DOHH2 (cell line): ENCODE results near the gene ARL8B.

ENCODE experiments used
- H3F3A ChIP-seq: fragments of 200-600 bp; sonication (generic), shearing (Covaris generic); 2 replicates; pipeline ENCODE4 v1.6.0; 2016; ENCODE audit warnings: antibody characterized with exemption, mild to moderate bottlenecking; ENCODE audit not compliant: control insufficient read depth, insufficient read depth
- H3K27ac ChIP-seq: fragments of 200-600 bp; sonication (generic); 2 replicates; pipeline ENCODE4 v1.5.1; 2014; ENCODE audit warnings: low read depth, mild to moderate bottlenecking, low read length, moderate library complexity
- H3K27me3 ChIP-seq: fragments of 200-600 bp; sonication (generic); 2 replicates; pipeline ENCODE4 v1.6.1; 2014; ENCODE audit warnings: mild to moderate bottlenecking, low read length, mixed read lengths; ENCODE audit not compliant: control insufficient read depth
- H3K36me3 ChIP-seq: fragments of 200-600 bp; sonication (generic); 2 replicates; pipeline ENCODE4 v1.6.1; 2014; ENCODE audit warnings: mild to moderate bottlenecking, low read length, moderate library complexity, mixed read lengths; ENCODE audit not compliant: control insufficient read depth
- H3K4me1 ChIP-seq: fragments of 200-600 bp; sonication (generic); 2 replicates; pipeline ENCODE4 v1.6.1; 2014; ENCODE audit warnings: mild to moderate bottlenecking, low read length, mixed read lengths; ENCODE audit not compliant: control insufficient read depth
- H3K4me2 ChIP-seq: fragments of 200-600 bp; sonication (generic); 2 replicates; pipeline ENCODE4 v1.6.0; 2014; ENCODE audit warnings: mild to moderate bottlenecking, low read length, moderate library complexity
- H3K4me3 ChIP-seq: fragments of 200-600 bp; sonication (generic); 2 replicates; pipeline ENCODE4 v1.5.1; 2014; ENCODE audit warnings: mild to moderate bottlenecking, low read length, mixed read lengths
- H3K79me2 ChIP-seq: fragments of 200-600 bp; sonication (generic); 2 replicates; pipeline ENCODE4 v1.6.1; 2014; ENCODE audit warnings: mild to moderate bottlenecking, low read length, mixed read lengths; ENCODE audit not compliant: control insufficient read depth
- H3K9me2 ChIP-seq: fragments of 200-600 bp; sonication (generic); replicated peaks from 2 replicates; pipeline ENCODE4 v1.6.1; 2014; ENCODE audit warnings: mild to moderate bottlenecking, low read length, mixed read lengths; ENCODE audit not compliant: control insufficient read depth
- H3K9me3 ChIP-seq: fragments of 200-600 bp; sonication (generic); 2 replicates; pipeline ENCODE4 v1.6.1; 2014; ENCODE audit warnings: antibody characterized with exemption, low read length, mixed read lengths; ENCODE audit not compliant: control insufficient read depth, insufficient read depth
- H4K20me1 ChIP-seq: fragments of 200-600 bp; sonication (generic); 2 replicates; pipeline ENCODE4 v1.6.0; 2014; ENCODE audit warnings: low read depth, mild to moderate bottlenecking, antibody characterized with exemption, low read length, moderate library complexity; ENCODE audit not compliant: control insufficient read depth, insufficient read depth
- EZH2phosphoT487 ChIP-seq: fragments of 200-600 bp; sonication (generic); IDR thresholded peaks from 2 replicates; pipeline ENCODE4 v1.6.1; 2017; ENCODE audit warnings: borderline replicate concordance, mild to moderate bottlenecking, antibody characterized with exemption, low read length, moderate library complexity, mixed read lengths
- TF ChIP-seq, protein P1 (sequence below): fragments of 200-600 bp; sonication (generic); IDR thresholded peaks from one replicate; pipeline ENCODE4 v1.5.1; 2014; ENCODE audit warnings: antibody characterized with exemption, mild to moderate bottlenecking, low read depth, low read length; ENCODE audit not compliant: poor library complexity, severe bottlenecking

ARL8B gene

DNA sequence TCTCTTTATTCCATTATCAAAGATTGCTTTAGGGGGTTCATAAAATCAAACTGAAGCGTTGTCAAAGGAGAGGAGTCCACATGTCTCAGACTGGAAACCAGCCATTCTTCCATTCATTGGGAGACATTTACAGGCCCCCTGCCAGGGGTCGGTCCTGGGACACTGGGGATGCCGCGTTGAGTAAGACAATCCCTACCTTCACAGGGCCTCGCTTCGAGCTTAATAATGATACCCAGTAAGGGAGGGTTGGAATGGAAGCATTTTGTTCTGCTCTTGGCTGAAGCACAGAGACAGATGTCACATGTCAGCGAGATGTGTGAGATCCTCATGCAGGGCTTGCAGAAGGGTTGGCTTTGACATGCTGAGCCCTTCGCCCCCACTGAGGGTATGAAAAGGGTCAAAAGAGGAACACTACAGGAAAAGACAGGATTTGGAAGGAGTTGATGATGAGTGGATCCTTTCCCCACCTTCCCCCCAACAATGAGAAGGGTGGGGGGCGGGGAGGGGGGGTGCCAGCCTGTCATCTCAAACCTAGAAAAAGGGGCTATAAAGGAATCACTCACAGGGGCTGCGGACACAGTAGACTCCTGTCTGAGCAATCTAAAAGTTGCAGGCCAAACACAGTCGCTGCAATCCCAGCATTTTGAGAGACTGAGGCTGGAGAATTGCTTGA, 25.6 kb upstream of the ARL8B start:
- no peaks in the 10 kb centered on the region for H3F3A ChIP-seq
- H3K27ac ChIP-seq, result no peak overlapping the region
- no peaks in the 10 kb centered on the region for H3K9me3 ChIP-seq
- H3K79me2 ChIP-seq, result no peaks in the 10 kb centered on the region
- TF ChIP-seq EZH2phosphoT487, result no peak
- TF ChIP-seq, protein P1, sequence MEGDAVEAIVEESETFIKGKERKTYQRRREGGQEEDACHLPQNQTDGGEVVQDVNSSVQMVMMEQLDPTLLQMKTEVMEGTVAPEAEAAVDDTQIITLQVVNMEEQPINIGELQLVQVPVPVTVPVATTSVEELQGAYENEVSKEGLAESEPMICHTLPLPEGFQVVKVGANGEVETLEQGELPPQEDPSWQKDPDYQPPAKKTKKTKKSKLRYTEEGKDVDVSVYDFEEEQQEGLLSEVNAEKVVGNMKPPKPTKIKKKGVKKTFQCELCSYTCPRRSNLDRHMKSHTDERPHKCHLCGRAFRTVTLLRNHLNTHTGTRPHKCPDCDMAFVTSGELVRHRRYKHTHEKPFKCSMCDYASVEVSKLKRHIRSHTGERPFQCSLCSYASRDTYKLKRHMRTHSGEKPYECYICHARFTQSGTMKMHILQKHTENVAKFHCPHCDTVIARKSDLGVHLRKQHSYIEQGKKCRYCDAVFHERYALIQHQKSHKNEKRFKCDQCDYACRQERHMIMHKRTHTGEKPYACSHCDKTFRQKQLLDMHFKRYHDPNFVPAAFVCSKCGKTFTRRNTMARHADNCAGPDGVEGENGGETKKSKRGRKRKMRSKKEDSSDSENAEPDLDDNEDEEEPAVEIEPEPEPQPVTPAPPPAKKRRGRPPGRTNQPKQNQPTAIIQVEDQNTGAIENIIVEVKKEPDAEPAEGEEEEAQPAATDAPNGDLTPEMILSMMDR, result no peak
- H3K27me3 ChIP-seq, result no peaks in the 10 kb centered on the region
- no peaks in the 10 kb centered on the region for H3K9me2 ChIP-seq
- H4K20me1 ChIP-seq, result no peaks in the 10 kb centered on the region
- H3K36me3 ChIP-seq, result no peaks in the 10 kb centered on the region
- H3K4me2 ChIP-seq, result no peak overlapping the region
- H3K4me1 ChIP-seq, result no peaks in the 10 kb centered on the region
- H3K4me3 ChIP-seq, result no peak overlapping the region

DNA sequence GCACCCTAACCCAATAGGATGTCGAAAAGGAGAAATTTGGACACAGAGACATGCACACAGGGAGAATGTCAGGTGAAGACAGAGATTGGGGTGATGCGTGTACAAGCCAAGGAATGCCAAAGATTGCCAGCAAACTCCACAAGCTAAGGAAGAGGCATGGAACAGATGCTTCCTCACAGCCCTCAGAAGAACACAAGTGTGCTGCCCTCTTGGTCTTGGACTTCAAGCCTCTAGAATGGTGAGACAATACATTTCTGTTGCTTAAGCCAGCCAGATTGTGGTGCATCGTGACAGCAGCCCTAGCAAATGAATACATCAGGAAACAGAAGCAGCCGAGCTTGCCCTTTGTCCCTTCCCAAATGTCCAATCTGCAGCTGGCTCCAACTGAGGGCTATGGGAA, 23.7 kb upstream of the ARL8B start:
- Histone ChIP-seq H3K27ac (no peak overlapping the region), H3K9me2 (no peaks in the 10 kb centered on the region), H3K36me3 (no peaks in the 10 kb centered on the region), H3K9me3 (no peaks in the 10 kb centered on the region), H3K27me3 (peaks cover 4% of the 10 kb centered on the region; the same call in 1 of the 2 replicates), H3K4me2 (no peak overlapping the region), H3K4me3 (no peak overlapping the region), H4K20me1 (no peaks in the 10 kb centered on the region), H3K79me2 (no peaks in the 10 kb centered on the region), H3F3A (no peaks in the 10 kb centered on the region), H3K4me1 (no peaks in the 10 kb centered on the region)
- TF ChIP-seq EZH2phosphoT487, result no peak
- TF ChIP-seq, protein P1, result no peak

DNA sequence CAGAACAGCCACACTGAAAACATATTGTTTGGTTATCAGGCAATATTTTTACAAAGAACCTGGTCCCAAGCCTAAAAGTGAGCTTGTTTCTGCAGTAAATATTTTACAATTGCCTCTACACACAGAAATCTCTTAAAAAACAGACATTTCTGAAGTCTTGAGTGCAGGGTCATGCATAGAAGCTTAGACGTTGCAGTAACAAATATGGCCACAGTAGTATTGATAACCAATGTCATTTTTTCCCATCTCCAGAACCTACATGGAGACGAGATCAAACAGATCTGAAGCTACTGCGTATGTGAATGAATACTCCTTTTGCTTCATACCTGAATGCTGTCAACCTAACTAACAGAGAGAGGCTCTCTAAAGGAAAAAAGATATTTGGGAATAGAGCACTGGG, 19.6 kb upstream of the ARL8B start:
- Histone ChIP-seq H3K36me3 (no peaks in the 10 kb centered on the region), H3K9me3 (no peaks in the 10 kb centered on the region), H3K4me2 (no peak overlapping the region), H4K20me1 (no peaks in the 10 kb centered on the region), H3K79me2 (no peaks in the 10 kb centered on the region), H3K9me2 (no peaks in the 10 kb centered on the region), H3K27me3 (peaks cover 4% of the 10 kb centered on the region), H3F3A (no peaks in the 10 kb centered on the region), H3K4me1 (no peaks in the 10 kb centered on the region), H3K4me3 (no peak overlapping the region), H3K27ac (no peak overlapping the region)
- TF ChIP-seq, protein P1, result no peak
- TF ChIP-seq EZH2phosphoT487, result no peak
